Measurements from ENCODE around the gene TBCE. TPM values are rescaled to one million over a fixed set of nuclear protein-coding genes. Genes with fewer than 3 reads are reported as not detected.

Gene TBCE
- total RNA-seq, 1 experiment from 2014 or later: 20.8 TPM

DNA sequence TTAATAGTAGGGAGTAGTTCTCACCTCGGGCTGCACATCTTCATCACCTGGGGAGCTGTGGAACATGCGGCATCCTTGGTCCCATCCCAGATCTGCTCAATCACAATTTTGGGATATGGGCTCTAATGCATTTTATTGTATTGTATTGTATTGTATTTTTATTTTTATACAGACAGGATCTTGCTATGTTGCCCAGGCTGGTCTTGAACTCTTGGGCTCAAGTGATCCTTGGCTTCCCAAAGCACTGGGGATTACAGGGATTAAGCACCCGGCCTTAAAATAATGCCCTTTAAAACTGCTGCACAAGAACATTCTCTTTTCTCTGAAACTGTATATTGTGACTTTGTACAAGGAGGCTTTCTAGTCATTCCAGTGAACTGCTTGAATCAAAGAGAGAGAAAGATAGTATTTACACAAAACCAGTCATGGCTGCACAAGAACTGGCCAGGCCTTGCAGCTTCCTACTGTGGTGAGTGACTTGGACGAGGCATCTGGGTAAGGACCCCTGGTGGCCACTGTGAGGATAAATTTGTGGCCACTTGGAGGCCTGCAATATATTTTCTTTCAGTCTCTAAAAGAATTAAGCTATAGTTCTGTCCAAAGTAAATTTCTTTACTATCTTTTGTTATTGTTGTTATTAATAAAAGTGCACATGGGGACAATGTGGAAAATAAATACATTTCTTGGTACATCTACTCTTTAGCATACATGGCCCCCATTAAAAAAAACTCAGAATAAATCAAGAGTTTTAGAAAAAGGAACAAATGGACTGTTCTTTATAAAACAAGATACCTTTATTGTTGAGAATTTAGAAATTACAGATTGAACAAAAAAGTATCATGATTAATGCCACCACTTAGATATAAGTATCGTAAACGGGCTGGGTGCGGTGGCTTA is 48.0 kb downstream of the TBCE start:
- H3K9ac ChIP-seq (ENCODE audit: low read length): no peak overlapping the region
- H4K20me1 ChIP-seq (ENCODE audit: insufficient read depth): no peaks in the 10 kb centered on the region
- no TSS peak for BruUV-seq (replicated peaks)
- RAD21 ChIA-PET (ENCODE audit: low non-redundant PET in 1 of 2, low total read pairs in 2 of 2, uncharacterized antibody in 2 of 2, unreplicated experiment in 2 of 2): interaction anchor here in 1 of 2 experiments (1.0 to 1.1 kb wide), 2 partner anchors 87 to 162 kb away, joined by 4 to 5 read pairs; partner anchors contain the start of genes ARID4B and GGPS1
- peaks cover 5 to 21% of the 10 kb centered on the region in 2 experiments; a peak in 3 of 4 replicates for H3K4me1 ChIP-seq (ENCODE audit: control insufficient read depth in 1 of 2, insufficient read depth in 2 of 2, low read length in 2 of 2)
- DNase-seq (ENCODE audit: low read depth, low spot score) (peak; percentile 59), ATAC-seq (peak; percentile 83)
- H3K4me3 ChIP-seq (replicated peaks in 1 of 2; ENCODE audit: low read depth in 1 of 2, low read length in 2 of 2): no peak overlapping the region
- no peaks in the 10 kb centered on the region for H3K27me3 ChIP-seq (ENCODE audit: insufficient read depth, low read length)
- no peaks in the 10 kb centered on the region for H3K9me2 ChIP-seq (ENCODE audit: insufficient read depth)
- H3K4me2 ChIP-seq (ENCODE audit: low read length): no peak overlapping the region
- no peak overlapping the region for H2AFZ ChIP-seq (ENCODE audit: low read depth, low read length, poor library complexity, severe bottlenecking)
- CTCF ChIA-PET: interaction anchor here (0.6 to 3.7 kb wide), 23 partner anchors 9 to 916 kb away, joined by 3 to 47 read pairs (median 3); partner anchors contain the start of genes GGPS1 and TBCE
- POLR2A ChIA-PET: interaction anchor here (1.1 kb wide), 1 partner anchor 87 kb away, joined by 4 read pairs; the partner anchor contains the start of genes ARID4B and GGPS1
- intact Hi-C loops (cut with micrococcal nuclease): loop anchor here (2.0 to 10.0 kb wide), 4 partner anchors 86 to 1300 kb away; partner anchors contain the start of genes ARID4B, GGPS1 and RBM34
- no peak for TF ChIP-seq FOSL1 (IDR thresholded peaks at IDR 0.05; ENCODE audit: low read depth)
- TF ChIP-seq RAD21 (IDR thresholded peaks at IDR 0.05; ENCODE audit: low read depth): peak; percentile 79
- TF ChIP-seq YY1 (IDR thresholded peaks at IDR 0.05; ENCODE audit: extremely low read depth, insufficient replicate concordance, low read depth, low read length): peak; percentile 78
- TF ChIP-seq EGR1 (IDR thresholded peaks at IDR 0.05; ENCODE audit: low read depth): no peak
- TF ChIP-seq CTCF (IDR thresholded peaks at IDR 0.05 in 2 of 3, conservative IDR thresholded peaks at IDR 0.05 in 1 of 3; ENCODE audit: borderline replicate concordance in 1 of 3, insufficient read depth in 1 of 3, low read depth in 2 of 3, low read length in 2 of 3): peak; percentile 77 to 84 (median 80)
- no peak for TF ChIP-seq SIN3A (IDR thresholded peaks at IDR 0.05; ENCODE audit: low read depth)
- peak; percentile 47; the same call in 1 of the 2 replicates for TF ChIP-seq CBX3 (IDR thresholded peaks at IDR 0.05; ENCODE audit: low read depth)
- TF ChIP-seq POLR2A (IDR thresholded peaks at IDR 0.05; ENCODE audit: borderline replicate concordance, extremely low read depth, insufficient read depth, insufficient read length): no peak
- TF ChIP-seq TCF7L2 (IDR thresholded peaks at IDR 0.05; ENCODE audit: borderline replicate concordance, extremely low read depth, insufficient read depth, insufficient read length): no peak
- no peaks in the 10 kb centered on the region; the same call in 1 of the 2 replicates for H3K79me2 ChIP-seq (ENCODE audit: insufficient read depth, low read length)
- no peak overlapping the region for H3K27ac ChIP-seq (ENCODE audit: low read depth, low read length)
- no peaks in the 10 kb centered on the region for H3K9me3 ChIP-seq (ENCODE audit: control insufficient read depth in 1 of 2, insufficient read depth in 1 of 2, low read depth in 1 of 2, low read length in 2 of 2)
- 0 out of 4 replicates have a peak, but pooled peaks cover 0 to 3% of the 10 kb centered on the region in 2 experiments for H3K36me3 ChIP-seq (ENCODE audit: control insufficient read depth in 1 of 2, insufficient read depth in 2 of 2, low read length in 2 of 2)

Measured in HCT116 (cell line).